HG03095 (cell line): Measurements from ENCODE around the gene SLC12A4.
"Not testable (repeated sequence)": the region's sequence is repeated elsewhere in the genome, so short reads cannot be mapped to it uniquely, and the experiment has no call there.

ENCODE experiments used
- ATAC-seq: cut with Tn5 transposase; IDR thresholded peaks from one replicate; pipeline ENCODE4 v1.9.1; 2021; ENCODE audit warnings: moderate library complexity; ENCODE audit not compliant: unreplicated experiment

Gene SLC12A4

GRCh38 chr16:67928561-67929364 is 39.7 kb downstream of the SLC12A4 start:
- peak; percentile 59 for ATAC-seq

GRCh38 chr16:67928147-67928546 is 40.3 kb downstream of the SLC12A4 start:
- no peak for ATAC-seq

GRCh38 chr16:67927131-67927941 is 41.1 kb downstream of the SLC12A4 start:
- no peak for ATAC-seq

- ATAC-seq, result no peak
Measured at GRCh38 chr16:67926181-67926750, 42.2 kb downstream of the SLC12A4 start.

- no peak for ATAC-seq
Measured at GRCh38 chr16:67924140-67924906, 44.1 kb downstream of the SLC12A4 start.

- no peak for ATAC-seq
Measured at GRCh38 chr16:67923414-67924116, 44.9 kb downstream of the SLC12A4 start.

GRCh38 chr16:67922740-67923139 is 45.7 kb downstream of the SLC12A4 start:
- no peak for ATAC-seq

GRCh38 chr16:67922221-67922620 is 46.2 kb downstream of the SLC12A4 start:
- ATAC-seq, result no peak

GRCh38 chr16:67919622-67920221 is 48.7 kb downstream of the SLC12A4 start:
- no peak for ATAC-seq

- no peak for ATAC-seq
Measured at GRCh38 chr16:67917852-67918236, 50.6 kb downstream of the SLC12A4 start.

GRCh38 chr16:67917140-67917851 is 51.1 kb downstream of the SLC12A4 start:
- no peak for ATAC-seq

GRCh38 chr16:67915831-67916723 is 52.4 kb downstream of the SLC12A4 start:
- ATAC-seq, result no peak

- ATAC-seq, result not testable (repeated sequence)
Measured at GRCh38 chr16:67915496-67915769, 53.0 kb downstream of the SLC12A4 start.

- ATAC-seq, result no peak
Measured at GRCh38 chr16:67914758-67915495, 53.5 kb downstream of the SLC12A4 start.

GRCh38 chr16:67910158-67910557 is 58.3 kb downstream of the SLC12A4 start:
- ATAC-seq, result no peak

- ATAC-seq, result no peak
Measured at GRCh38 chr16:67909056-67909742, 59.2 kb downstream of the SLC12A4 start.
